Panc1 (cell line): ENCODE measurements around the gene GP2. TPM values are rescaled to one million over a fixed set of nuclear protein-coding genes. Genes with fewer than 3 reads are reported as not detected.

Source experiments
- ATAC-seq: fragments of 200-7000 bp; cut with Tn5 transposase; 2 replicates; pipeline ENCODE4 v1.9.1; 2020; ENCODE audit warnings: mild to moderate bottlenecking, moderate library complexity
- Bru-seq: library from RNA; stranded (reverse); fragments of 400-500 nt; gene quantifications from one replicate; lab custom pipeline; 2021; lab: Mats Ljungman, UMichigan
- BruChase-seq, 2 experiments: library from RNA; stranded (reverse); fragments of 400-500 nt; gene quantifications; one replicate each; lab custom pipeline; 2021; lab: Mats Ljungman, UMichigan
- BruUV-seq: library from RNA; stranded (reverse); fragments of 400-500 nt; replicated peaks from 2 replicates; lab custom pipeline; 2021; lab: Mats Ljungman, UMichigan
- CTCF ChIA-PET: fragments of 300-600 bp; sonication (Branson Sonifier 250); formaldehyde crosslinking; loops from one replicate; lab custom pipeline; 2022; ENCODE audit warnings: antibody characterized with exemption; lab: Charles Lee
- POLR2A ChIA-PET: fragments of 300-600 bp; sonication (Branson Sonifier 250); formaldehyde crosslinking; loops from one replicate; lab custom pipeline; 2022; ENCODE audit warnings: antibody characterized with exemption; lab: Charles Lee
- DNase-seq: peaks from one replicate; pipeline ENCODE4 v3.0.0-alpha.2; 2010; ENCODE audit warnings: low read depth, low spot score
- H3K27ac ChIP-seq: 2 replicates; pipeline ENCODE4 v1.5.1; 2011; ENCODE audit warnings: mild to moderate bottlenecking, low read length, inconsistent platforms
- H3K27me3 ChIP-seq: fragments of 200-500 bp; sonication (Bioruptor generic); 2 replicates; pipeline ENCODE4 v1.6.0; 2014; ENCODE audit warnings: low read length, inconsistent platforms; ENCODE audit not compliant: control insufficient read depth, insufficient read depth
- H3K36me3 ChIP-seq: fragments of 200-500 bp; sonication (Bioruptor generic); 2 replicates; pipeline ENCODE4 v1.5.1; 2014; ENCODE audit warnings: inconsistent platforms, mild to moderate bottlenecking, low read length, moderate library complexity; ENCODE audit not compliant: control insufficient read depth, insufficient read depth
- H3K4me1 ChIP-seq: 2 replicates; pipeline ENCODE4 v1.5.1; 2011; ENCODE audit warnings: inconsistent platforms, mild to moderate bottlenecking, low read length, moderate library complexity; ENCODE audit not compliant: control insufficient read depth, insufficient read depth
- H3K4me3 ChIP-seq, 2 experiments: 2 replicates each; pipeline ENCODE4 v1.5.1; 2011 to 2012; ENCODE audit warnings: low read depth in 2 of 2, low read length in 2 of 2, mild to moderate bottlenecking in 2 of 2, inconsistent platforms in 1 of 2, moderate library complexity in 1 of 2
- H3K9me3 ChIP-seq: fragments of 200-500 bp; sonication (Bioruptor generic); 2 replicates; pipeline ENCODE4 v1.5.1; 2014; ENCODE audit warnings: low read depth, mild to moderate bottlenecking, inconsistent platforms, low read length, moderate library complexity; ENCODE audit not compliant: control insufficient read depth, insufficient read depth
- POLR2AphosphoS5 ChIP-seq: IDR thresholded peaks from 2 replicates; pipeline ENCODE4 v1.6.1; 2012; ENCODE audit warnings: mild to moderate bottlenecking, low read depth, low read length, moderate library complexity
- SIN3A ChIP-seq: IDR thresholded peaks from 2 replicates; pipeline ENCODE4 v1.6.1; 2012; ENCODE audit warnings: low read depth, mild to moderate bottlenecking, low read length, moderate library complexity, borderline replicate concordance; ENCODE audit not compliant: insufficient read depth
- TCF7L2 ChIP-seq: IDR thresholded peaks from 2 replicates; pipeline ENCODE4 v1.6.1; 2011; ENCODE audit warnings: mild to moderate bottlenecking, low read depth, low read length, inconsistent platforms
- in situ Hi-C: cut with HindIII; loops from 2 replicates; pipeline ENCODE4 v1.10.0; 2016; ENCODE audit warnings: low sequenced_read_pairs, low pct_unique_long_range_greater_than_20kb
- intact Hi-C: fragments of 100-400 bp; cut with micrococcal nuclease; formaldehyde crosslinking; loops from one replicate; pipeline ENCODE4 v1.10.0; 2022; ENCODE audit not compliant: unreplicated experiment
- long read RNA-seq: library from polyadenylated mRNA; unstranded; transcript quantifications from one replicate; pipeline ENCODE4 v2.0.0, GENCODE V29; 2021; ENCODE audit not compliant: unreplicated experiment
- polyA plus RNA-seq: library from polyadenylated mRNA; unstranded; fragments of >200 nt; gene quantifications from one replicate; pipeline ENCODE4 v1.2.1, GENCODE V29; 2012; ENCODE audit warnings: missing spikeins; ENCODE audit not compliant: insufficient read length
- total RNA-seq: library from RNA; stranded (reverse); gene quantifications from one replicate; pipeline ENCODE4 v1.2.1, GENCODE V29; 2021; ENCODE audit not compliant: unreplicated experiment
- TF ChIP-seq, protein P1 (sequence below): fragments of 450-650 bp; IDR thresholded peaks from 2 replicates; pipeline ENCODE4 v1.5.1; 2017; ENCODE audit warnings: mild to moderate bottlenecking
- TF ChIP-seq, protein P2 (sequence below), 2 experiments: IDR thresholded peaks; 2 replicates each; pipeline ENCODE4 v1.6.1; 2011 to 2012; ENCODE audit warnings: low read depth in 2 of 2, control low read depth in 1 of 2, low read length in 1 of 2, mild to moderate bottlenecking in 1 of 2, moderate library complexity in 1 of 2; ENCODE audit not compliant: insufficient read depth in 1 of 2

GP2 gene
- 5.8 TPM for total RNA-seq
- polyA plus RNA-seq = not detected
- not detected for Bru-seq, nascent RNA
- BruChase-seq, experiment 1, labeled RNA remaining after a 2-hour chase = percentile 7 among the genes with signal in this experiment
- percentile 5 among the genes with signal in this experiment for BruChase-seq, experiment 2, labeled RNA remaining after a 6-hour chase
- long read RNA-seq = 0 reads

DNA sequence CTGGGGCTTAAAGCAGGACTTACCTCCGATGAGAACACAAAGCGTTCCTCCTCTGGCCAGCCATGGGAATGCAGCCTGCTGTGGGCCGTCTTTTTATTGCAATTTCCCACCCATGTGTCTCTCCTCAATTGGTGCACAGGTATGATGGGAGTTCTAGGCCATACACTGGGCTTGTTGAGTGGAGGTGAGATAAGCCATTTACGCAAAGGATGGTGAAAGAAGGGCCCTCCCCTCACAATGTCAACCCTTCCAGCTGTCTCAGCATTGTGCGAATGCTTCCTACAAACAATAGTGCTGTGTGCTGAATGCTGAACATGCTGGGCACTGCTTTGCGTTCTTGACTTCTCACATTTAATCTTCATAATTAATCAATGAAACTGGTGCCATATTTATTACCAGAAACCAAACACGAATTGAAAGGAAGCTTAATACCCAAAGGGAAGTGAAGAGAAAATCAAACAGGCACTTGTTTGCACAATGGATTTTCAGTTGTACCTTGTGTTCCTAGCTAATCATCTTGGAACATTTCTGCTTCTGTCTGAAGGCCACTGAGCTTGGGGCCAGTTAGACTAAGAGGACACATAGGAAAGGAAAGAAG, at the start of gene GP2:
Gene GP2 (minus strand): TSS at position 70 of the 598 bp plus-strand sequence. CDS start 1,082 bp downstream, outside the sequence.
- ChIA-PET CTCF (no interaction called here), POLR2A (no interaction called here)
- TF ChIP-seq SIN3A (no peak), POLR2AphosphoS5 (no peak), TCF7L2 (no peak)
- TF ChIP-seq, protein P1, sequence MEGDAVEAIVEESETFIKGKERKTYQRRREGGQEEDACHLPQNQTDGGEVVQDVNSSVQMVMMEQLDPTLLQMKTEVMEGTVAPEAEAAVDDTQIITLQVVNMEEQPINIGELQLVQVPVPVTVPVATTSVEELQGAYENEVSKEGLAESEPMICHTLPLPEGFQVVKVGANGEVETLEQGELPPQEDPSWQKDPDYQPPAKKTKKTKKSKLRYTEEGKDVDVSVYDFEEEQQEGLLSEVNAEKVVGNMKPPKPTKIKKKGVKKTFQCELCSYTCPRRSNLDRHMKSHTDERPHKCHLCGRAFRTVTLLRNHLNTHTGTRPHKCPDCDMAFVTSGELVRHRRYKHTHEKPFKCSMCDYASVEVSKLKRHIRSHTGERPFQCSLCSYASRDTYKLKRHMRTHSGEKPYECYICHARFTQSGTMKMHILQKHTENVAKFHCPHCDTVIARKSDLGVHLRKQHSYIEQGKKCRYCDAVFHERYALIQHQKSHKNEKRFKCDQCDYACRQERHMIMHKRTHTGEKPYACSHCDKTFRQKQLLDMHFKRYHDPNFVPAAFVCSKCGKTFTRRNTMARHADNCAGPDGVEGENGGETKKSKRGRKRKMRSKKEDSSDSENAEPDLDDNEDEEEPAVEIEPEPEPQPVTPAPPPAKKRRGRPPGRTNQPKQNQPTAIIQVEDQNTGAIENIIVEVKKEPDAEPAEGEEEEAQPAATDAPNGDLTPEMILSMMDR = no peak
- TF ChIP-seq, protein P2, sequence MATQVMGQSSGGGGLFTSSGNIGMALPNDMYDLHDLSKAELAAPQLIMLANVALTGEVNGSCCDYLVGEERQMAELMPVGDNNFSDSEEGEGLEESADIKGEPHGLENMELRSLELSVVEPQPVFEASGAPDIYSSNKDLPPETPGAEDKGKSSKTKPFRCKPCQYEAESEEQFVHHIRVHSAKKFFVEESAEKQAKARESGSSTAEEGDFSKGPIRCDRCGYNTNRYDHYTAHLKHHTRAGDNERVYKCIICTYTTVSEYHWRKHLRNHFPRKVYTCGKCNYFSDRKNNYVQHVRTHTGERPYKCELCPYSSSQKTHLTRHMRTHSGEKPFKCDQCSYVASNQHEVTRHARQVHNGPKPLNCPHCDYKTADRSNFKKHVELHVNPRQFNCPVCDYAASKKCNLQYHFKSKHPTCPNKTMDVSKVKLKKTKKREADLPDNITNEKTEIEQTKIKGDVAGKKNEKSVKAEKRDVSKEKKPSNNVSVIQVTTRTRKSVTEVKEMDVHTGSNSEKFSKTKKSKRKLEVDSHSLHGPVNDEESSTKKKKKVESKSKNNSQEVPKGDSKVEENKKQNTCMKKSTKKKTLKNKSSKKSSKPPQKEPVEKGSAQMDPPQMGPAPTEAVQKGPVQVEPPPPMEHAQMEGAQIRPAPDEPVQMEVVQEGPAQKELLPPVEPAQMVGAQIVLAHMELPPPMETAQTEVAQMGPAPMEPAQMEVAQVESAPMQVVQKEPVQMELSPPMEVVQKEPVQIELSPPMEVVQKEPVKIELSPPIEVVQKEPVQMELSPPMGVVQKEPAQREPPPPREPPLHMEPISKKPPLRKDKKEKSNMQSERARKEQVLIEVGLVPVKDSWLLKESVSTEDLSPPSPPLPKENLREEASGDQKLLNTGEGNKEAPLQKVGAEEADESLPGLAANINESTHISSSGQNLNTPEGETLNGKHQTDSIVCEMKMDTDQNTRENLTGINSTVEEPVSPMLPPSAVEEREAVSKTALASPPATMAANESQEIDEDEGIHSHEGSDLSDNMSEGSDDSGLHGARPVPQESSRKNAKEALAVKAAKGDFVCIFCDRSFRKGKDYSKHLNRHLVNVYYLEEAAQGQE (IDR thresholded peaks at IDR 0.05; ENCODE audit: insufficient read depth in 1 of 2, low read depth in 2 of 2, low read length in 1 of 2) = no peak
- Histone ChIP-seq H3K36me3 (no peaks in the 10 kb centered on the region), H3K4me3 (no peak within 1 kb of the TSS), H3K9me3 (no peaks in the 10 kb centered on the region), H3K27ac (no peak within 1 kb of the TSS), H3K4me1 (no peaks in the 10 kb centered on the region), H3K27me3 (peaks cover 5% of the 10 kb centered on the region; the same call in 1 of the 2 replicates)
- no TSS peak for BruUV-seq
- in situ Hi-C loops = no loop called here
- intact Hi-C loops = no loop called here
- DNase-seq (no peak), ATAC-seq (no peak)

DNA sequence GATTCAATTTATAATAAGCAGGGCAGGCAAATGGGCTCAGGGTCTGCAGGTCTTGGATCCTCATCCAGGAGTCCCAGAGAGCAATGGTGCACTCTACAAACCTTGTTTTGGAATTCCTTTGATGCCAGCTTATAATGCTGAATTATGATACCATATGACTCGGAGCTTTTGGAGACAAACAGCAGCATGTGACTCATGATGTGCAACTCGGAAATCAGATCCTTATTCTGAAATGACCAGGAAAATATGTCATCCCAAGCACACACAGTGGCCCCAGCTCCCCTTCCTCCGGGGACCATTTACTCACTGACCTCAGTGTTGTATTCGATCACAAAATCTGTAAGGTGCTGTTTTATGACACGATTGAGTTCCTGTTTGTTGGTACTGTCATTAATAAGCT, 45.4 kb upstream of the GP2 start:
- BruUV-seq = no TSS peak
- in situ Hi-C loops (no loop called here), intact Hi-C loops (no loop called here)
- Histone ChIP-seq H3K27me3 (peaks cover 16% of the 10 kb centered on the region), H3K27ac (no peak overlapping the region), H3K9me3 (no peaks in the 10 kb centered on the region), H3K4me3 (no peak overlapping the region), H3K36me3 (no peaks in the 10 kb centered on the region), H3K4me1 (no peaks in the 10 kb centered on the region)
- ChIA-PET CTCF (no interaction called here), POLR2A (no interaction called here)
- ATAC-seq = no peak
- no peak for TF ChIP-seq SIN3A
- no peak for TF ChIP-seq POLR2AphosphoS5
- TF ChIP-seq, protein P2 (IDR thresholded peaks at IDR 0.05; ENCODE audit: insufficient read depth in 1 of 2, low read depth in 2 of 2, low read length in 1 of 2) = no peak
- TF ChIP-seq TCF7L2 = no peak
- no peak for DNase-seq
